OCI-LY1 (cell line): ENCODE measurements around the gene SSH2.
"Not testable (repeated sequence)": the region's sequence is repeated elsewhere in the genome, so short reads cannot be mapped to it uniquely, and the experiment has no call there.

Experiments used
- H2AFZ ChIP-seq: fragments of 200-600 bp; sonication (generic), shearing (Covaris generic); 2 replicates; pipeline ENCODE4 v1.6.0; 2014; ENCODE audit warnings: antibody characterized with exemption, mild to moderate bottlenecking, low read length
- H3F3A ChIP-seq: fragments of 200-600 bp; sonication (generic), shearing (Covaris generic); 2 replicates; pipeline ENCODE4 v1.6.0; 2014; ENCODE audit warnings: mild to moderate bottlenecking, antibody characterized with exemption, low read length, moderate library complexity; ENCODE audit not compliant: insufficient read depth
- H3K27ac ChIP-seq: fragments of 200-600 bp; sonication (generic); 2 replicates; pipeline ENCODE4 v1.5.1; 2014; ENCODE audit warnings: low read length, mixed run types, mild to moderate bottlenecking, low read depth; ENCODE audit not compliant: poor library complexity, severe bottlenecking
- H3K27me3 ChIP-seq: fragments of 200-600 bp; sonication (generic); 2 replicates; pipeline ENCODE4 v1.6.0; 2014; ENCODE audit warnings: antibody characterized with exemption, mild to moderate bottlenecking, low read length, moderate library complexity; ENCODE audit not compliant: insufficient read depth
- H3K36me3 ChIP-seq: fragments of 200-600 bp; sonication (generic); 2 replicates; pipeline ENCODE4 v1.6.1; 2014; ENCODE audit warnings: mild to moderate bottlenecking, antibody characterized with exemption, low read length, moderate library complexity, mixed read lengths; ENCODE audit not compliant: insufficient read depth
- H3K4me1 ChIP-seq: fragments of 200-600 bp; sonication (generic); 2 replicates; pipeline ENCODE4 v1.5.1; 2014; ENCODE audit warnings: mild to moderate bottlenecking, low read length, moderate library complexity; ENCODE audit not compliant: insufficient read depth, severe bottlenecking
- H3K4me2 ChIP-seq: fragments of 200-600 bp; sonication (generic), shearing (Covaris generic); 2 replicates; pipeline ENCODE4 v1.6.1; 2014; ENCODE audit warnings: low read length
- H3K4me3 ChIP-seq: fragments of 200-600 bp; sonication (generic); 2 replicates; pipeline ENCODE4 v1.5.1; 2014; ENCODE audit warnings: low read length, low read depth, mild to moderate bottlenecking, mixed read lengths; ENCODE audit not compliant: poor library complexity, severe bottlenecking
- H3K79me2 ChIP-seq: fragments of 200-600 bp; shearing (Covaris generic); 2 replicates; pipeline ENCODE4 v1.6.1; 2016; ENCODE audit warnings: mixed run types, low read length, mixed read lengths; ENCODE audit not compliant: insufficient read depth
- H3K9ac ChIP-seq: fragments of 200-600 bp; sonication (generic), shearing (Covaris generic); 2 replicates; pipeline ENCODE4 v1.6.1; 2014; ENCODE audit warnings: mild to moderate bottlenecking, low read length, mixed read lengths
- H3K9me2 ChIP-seq: fragments of 200-600 bp; sonication (generic), shearing (Covaris generic); 2 replicates; pipeline ENCODE4 v1.6.1; 2014; ENCODE audit warnings: low read depth, mild to moderate bottlenecking, low read length, mixed read lengths
- H3K9me3 ChIP-seq: fragments of 200-600 bp; shearing (Covaris generic); 2 replicates; pipeline ENCODE4 v1.6.1; 2014; ENCODE audit warnings: low read length, mixed read lengths
- H4K20me1 ChIP-seq: fragments of 200-600 bp; sonication (generic), shearing (Covaris generic); 2 replicates; pipeline ENCODE4 v1.6.0; 2016; ENCODE audit warnings: mild to moderate bottlenecking, low read length; ENCODE audit not compliant: insufficient read depth
- EZH2 ChIP-seq: fragments of 200-600 bp; sonication (generic), shearing (Covaris generic); IDR thresholded peaks from 2 replicates; pipeline ENCODE4 v1.8.0; 2017; ENCODE audit warnings: borderline replicate concordance, mixed run types, mild to moderate bottlenecking, antibody characterized with exemption, low read length, moderate library complexity, mixed read lengths
- TF ChIP-seq, protein P1 (sequence below): fragments of 200-600 bp; sonication (generic), shearing (Covaris generic); IDR thresholded peaks from 2 replicates; pipeline ENCODE4 v1.5.1; 2017; ENCODE audit warnings: mild to moderate bottlenecking, antibody characterized with exemption, low read length, moderate library complexity, mixed read lengths

SSH2 gene

GRCh38 chr17:29862127-29862526, 67.9 kb downstream of the SSH2 start:
- no peak for TF ChIP-seq EZH2
- TF ChIP-seq, protein P1, sequence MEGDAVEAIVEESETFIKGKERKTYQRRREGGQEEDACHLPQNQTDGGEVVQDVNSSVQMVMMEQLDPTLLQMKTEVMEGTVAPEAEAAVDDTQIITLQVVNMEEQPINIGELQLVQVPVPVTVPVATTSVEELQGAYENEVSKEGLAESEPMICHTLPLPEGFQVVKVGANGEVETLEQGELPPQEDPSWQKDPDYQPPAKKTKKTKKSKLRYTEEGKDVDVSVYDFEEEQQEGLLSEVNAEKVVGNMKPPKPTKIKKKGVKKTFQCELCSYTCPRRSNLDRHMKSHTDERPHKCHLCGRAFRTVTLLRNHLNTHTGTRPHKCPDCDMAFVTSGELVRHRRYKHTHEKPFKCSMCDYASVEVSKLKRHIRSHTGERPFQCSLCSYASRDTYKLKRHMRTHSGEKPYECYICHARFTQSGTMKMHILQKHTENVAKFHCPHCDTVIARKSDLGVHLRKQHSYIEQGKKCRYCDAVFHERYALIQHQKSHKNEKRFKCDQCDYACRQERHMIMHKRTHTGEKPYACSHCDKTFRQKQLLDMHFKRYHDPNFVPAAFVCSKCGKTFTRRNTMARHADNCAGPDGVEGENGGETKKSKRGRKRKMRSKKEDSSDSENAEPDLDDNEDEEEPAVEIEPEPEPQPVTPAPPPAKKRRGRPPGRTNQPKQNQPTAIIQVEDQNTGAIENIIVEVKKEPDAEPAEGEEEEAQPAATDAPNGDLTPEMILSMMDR = no peak

DNA sequence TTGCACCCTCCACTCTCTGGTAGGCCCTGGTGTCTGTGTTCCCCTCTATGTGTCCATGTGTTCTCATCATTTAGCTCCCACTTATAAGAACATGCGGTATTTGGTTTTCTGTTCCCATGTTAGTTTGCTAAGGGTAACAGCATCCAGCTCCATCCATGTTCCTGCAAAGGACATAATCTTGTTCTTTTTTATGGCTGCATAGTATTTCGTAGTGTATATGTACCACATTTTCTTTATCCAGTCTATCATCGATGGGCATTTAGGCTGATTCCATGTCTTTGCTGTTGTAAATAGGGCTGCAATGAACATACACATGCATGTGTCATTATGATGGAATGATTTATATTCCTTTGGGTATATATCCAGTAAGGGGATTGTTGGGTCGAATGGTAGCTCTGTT, 70.6 kb downstream of the SSH2 start:
- H3K4me2 ChIP-seq, H3K9me3 ChIP-seq, H3K9me2 ChIP-seq, H4K20me1 ChIP-seq, H3K27ac ChIP-seq, H3F3A ChIP-seq, H3K4me3 ChIP-seq, H2AFZ ChIP-seq, H3K27me3 ChIP-seq, H3K9ac ChIP-seq: not testable (repeated sequence)
- H3K4me1 ChIP-seq = peaks cover 14% of the 10 kb centered on the region
- peaks cover 13% of the 10 kb centered on the region; the same call in 1 of the 2 replicates for H3K36me3 ChIP-seq
- peaks cover 32% of the 10 kb centered on the region for H3K79me2 ChIP-seq

More at GRCh38 chr17:29862127-29862526, 67.9 kb downstream of the SSH2 start:
- Histone ChIP-seq H3K4me3 (no peak overlapping the region), H3K9me2 (no peaks in the 10 kb centered on the region), H3K4me2 (no peak overlapping the region), H2AFZ (no peak overlapping the region), H3K27me3 (no peaks in the 10 kb centered on the region), H3K9me3 (peaks cover 7% of the 10 kb centered on the region), H3K27ac (no peak overlapping the region), H3K79me2 (peaks cover 57% of the 10 kb centered on the region), H3F3A (no peaks in the 10 kb centered on the region), H3K9ac (no peak overlapping the region), H4K20me1 (no peaks in the 10 kb centered on the region), H3K4me1 (peaks cover 25% of the 10 kb centered on the region), H3K36me3 (peaks cover 13% of the 10 kb centered on the region; the same call in 1 of the 2 replicates)

DNA sequence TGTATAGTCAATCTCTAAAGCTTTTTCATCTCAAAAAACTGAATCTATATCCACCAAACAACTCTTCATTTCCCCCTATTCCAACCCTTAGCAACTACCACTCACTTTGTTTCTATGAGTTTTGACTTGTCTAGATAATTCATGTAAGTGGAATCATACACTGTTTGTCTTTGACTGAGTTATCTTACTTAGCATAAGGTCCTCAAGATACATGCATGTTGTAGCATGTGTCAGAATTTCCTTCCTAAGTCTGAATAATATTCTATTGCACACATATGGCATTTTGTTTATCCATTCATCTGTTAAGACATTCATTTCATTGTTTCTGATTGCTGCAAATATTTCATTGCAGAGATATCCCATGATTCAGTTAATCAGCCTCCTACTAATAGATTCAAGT, 72.2 kb downstream of the SSH2 start:
- no peak overlapping the region for H3K9ac ChIP-seq
- H3K9me2 ChIP-seq = no peaks in the 10 kb centered on the region
- no peak overlapping the region for H3K4me2 ChIP-seq
- no peak for TF ChIP-seq EZH2
- TF ChIP-seq, protein P1 = no peak
- H4K20me1 ChIP-seq = no peaks in the 10 kb centered on the region
- no peak overlapping the region for H3K4me3 ChIP-seq
- H3K79me2 ChIP-seq = peaks cover 28% of the 10 kb centered on the region
- H3K36me3 ChIP-seq = peaks cover 13% of the 10 kb centered on the region; the same call in 1 of the 2 replicates
- H3F3A ChIP-seq = no peaks in the 10 kb centered on the region
- H3K4me1 ChIP-seq = peaks cover 14% of the 10 kb centered on the region
- peaks cover 7% of the 10 kb centered on the region for H3K9me3 ChIP-seq
- no peaks in the 10 kb centered on the region for H3K27me3 ChIP-seq
- no peak overlapping the region for H3K27ac ChIP-seq
- no peak overlapping the region for H2AFZ ChIP-seq

DNA sequence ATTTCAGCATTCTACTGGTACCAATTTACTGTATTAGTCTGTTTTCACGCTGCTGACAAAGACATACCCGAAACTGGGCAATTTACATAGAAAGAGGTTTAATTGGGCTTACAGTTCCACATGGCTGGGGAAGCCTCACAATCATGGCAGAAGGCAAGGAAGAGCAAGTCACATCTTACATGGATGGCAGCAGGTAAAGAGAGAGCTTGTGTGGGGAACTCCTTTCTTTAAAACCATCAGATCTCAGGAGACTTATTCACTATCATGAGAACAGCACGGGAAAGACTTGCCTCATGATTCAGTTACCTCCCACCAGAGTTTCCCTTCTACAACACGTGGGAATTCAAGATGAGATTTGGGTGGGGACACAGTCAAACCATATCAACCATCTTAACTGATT, 72.9 kb downstream of the SSH2 start:
- H3K4me1 ChIP-seq = peaks cover 14% of the 10 kb centered on the region
- H3K9ac ChIP-seq, H3K4me3 ChIP-seq, H3K27ac ChIP-seq, H2AFZ ChIP-seq, H4K20me1 ChIP-seq, H3K27me3 ChIP-seq, H3K4me2 ChIP-seq, H3K9me3 ChIP-seq, H3F3A ChIP-seq, H3K9me2 ChIP-seq: not testable (repeated sequence)
- peaks cover 21% of the 10 kb centered on the region for H3K79me2 ChIP-seq
- peaks cover 13% of the 10 kb centered on the region; the same call in 1 of the 2 replicates for H3K36me3 ChIP-seq
